Fibroblast of skin of left biceps (primary cell): ENCODE measurements around the gene RUSF1.
A peak's percentile ranks its signal among the peaks of the same experiment; 100 is the strongest.
"Not testable (repeated sequence)": the region's sequence is repeated elsewhere in the genome, so short reads cannot be mapped to it uniquely, and the experiment has no call there.

Experiments
- DNase-seq, 2 experiments: peaks; one replicate each; pipeline ENCODE4 v3.0.0-alpha.2; 2013; ENCODE audit warnings: low read depth in 2 of 2

RUSF1 gene

GRCh38 chr16:31487071-31487719 lies 21.0 kb downstream of the RUSF1 start:
- no peak for DNase-seq

DNA sequence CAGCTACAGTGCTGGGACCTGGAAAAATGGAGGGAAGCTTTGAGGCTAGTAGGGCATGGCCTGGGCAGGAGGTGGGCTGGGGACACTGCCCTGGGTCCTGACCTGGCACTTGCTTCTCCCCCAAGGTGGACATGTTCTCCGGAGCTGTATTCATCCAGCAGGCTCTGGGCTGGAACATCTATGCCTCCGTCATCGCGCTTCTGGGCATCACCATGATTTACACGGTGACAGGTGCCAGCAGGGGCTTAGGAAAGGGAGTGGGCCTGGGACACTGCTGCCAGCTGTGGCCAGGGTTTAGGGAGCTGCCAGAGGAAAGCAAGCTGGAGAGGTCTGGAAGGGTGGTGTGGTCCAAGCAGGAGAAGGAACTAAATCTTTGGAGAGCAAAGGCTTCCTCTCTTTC lies 22.1 kb downstream of the RUSF1 start:
- no peak for DNase-seq

DNA sequence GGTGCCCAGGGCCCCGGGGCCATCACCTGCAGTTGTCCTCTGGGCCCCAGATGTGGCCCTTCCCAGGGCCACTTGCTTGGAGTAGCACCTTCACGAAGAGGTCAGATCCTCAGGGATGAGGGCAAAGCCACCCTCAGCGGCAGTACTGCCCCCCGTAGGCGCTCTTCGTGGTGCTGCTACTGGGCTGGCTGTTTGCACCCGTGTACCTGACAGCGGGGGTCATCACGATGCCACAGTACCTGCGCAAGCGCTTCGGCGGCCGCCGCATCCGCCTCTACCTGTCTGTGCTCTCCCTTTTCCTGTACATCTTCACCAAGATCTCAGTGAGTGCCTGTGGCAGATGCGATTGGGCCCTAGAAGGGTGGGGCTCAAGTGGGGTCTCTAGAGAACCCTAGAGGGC lies 22.6 kb downstream of the RUSF1 start:
- no peak for DNase-seq

DNA sequence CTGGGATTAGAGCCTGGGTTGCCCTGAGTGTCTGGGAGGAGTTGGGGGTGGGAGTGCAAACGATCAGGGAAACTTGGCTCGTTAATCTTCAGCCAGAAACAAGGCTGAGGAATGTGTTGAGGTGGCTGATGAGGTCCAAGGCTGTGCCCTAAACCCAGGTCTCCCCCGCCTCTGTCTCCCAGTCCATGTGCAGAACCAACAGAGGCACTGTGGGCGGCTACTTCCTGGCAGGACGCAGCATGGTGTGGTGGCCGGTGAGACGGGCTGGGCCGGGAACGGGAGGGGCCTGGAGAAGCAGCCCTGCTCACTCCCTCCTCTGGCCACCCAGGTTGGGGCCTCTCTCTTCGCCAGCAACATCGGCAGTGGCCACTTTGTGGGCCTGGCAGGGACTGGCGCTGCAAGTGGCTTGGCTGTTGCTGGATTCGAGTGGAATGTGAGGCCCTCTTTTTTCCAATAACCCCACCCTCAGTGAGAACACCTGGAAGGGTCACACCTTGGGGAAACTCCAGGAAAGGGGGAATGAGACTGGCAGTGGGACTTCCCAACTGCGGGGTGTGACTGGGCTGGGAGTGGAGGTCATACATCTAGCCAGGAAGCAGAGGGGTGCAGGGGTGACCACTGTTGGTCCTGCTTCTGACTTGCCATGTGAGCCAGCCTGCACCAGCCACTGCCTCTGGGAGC lies 23.6 kb downstream of the RUSF1 start:
- no peak for DNase-seq

DNA sequence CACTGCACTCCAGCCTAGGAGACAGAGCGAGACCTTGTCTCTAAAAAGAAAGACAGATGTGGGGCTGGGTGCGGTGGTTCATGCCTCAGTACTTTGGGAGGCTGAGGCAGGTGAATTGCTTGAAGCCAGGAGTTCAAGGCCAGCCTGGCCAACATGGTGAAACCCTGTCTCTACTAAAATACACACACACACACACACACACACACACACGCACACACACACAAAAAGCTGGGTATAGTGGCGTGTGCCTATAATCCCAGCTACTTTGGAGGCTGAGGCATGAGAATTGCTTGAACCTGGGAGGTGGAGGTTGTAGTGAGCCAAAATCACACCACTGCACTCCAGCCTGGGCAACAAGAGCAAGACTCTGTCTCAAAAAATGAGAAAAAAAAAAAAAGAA lies 24.1 kb downstream of the RUSF1 start:
- DNase-seq = not testable (repeated sequence)

DNA sequence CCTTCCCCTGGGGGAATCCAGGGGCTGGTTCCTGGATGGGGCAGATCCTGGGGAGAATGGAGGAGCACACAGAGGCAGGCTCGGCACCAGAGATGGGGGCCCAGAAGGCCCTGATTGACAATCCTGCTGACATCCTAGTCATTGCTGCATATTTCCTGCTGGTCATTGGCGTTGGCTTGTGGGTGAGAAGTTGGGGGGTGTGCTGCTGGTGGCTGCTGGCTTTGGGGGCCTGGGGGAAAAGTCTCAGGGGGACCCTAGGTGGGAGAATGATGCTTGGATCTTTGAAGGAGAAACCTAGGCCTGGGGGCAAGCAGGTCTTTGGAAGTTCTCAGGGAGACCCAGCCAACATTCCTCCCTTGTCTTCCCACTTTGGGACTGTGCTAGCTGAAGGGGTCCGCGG lies 25.1 kb downstream of the RUSF1 start, which contains the start of gene SLC5A2:
Gene SLC5A2, plus strand, starts transcription at position 43 of the 400 bp plus-strand sequence. Its CDS starts 14 bp downstream, at position 57.
- DNase-seq = no peak

DNA sequence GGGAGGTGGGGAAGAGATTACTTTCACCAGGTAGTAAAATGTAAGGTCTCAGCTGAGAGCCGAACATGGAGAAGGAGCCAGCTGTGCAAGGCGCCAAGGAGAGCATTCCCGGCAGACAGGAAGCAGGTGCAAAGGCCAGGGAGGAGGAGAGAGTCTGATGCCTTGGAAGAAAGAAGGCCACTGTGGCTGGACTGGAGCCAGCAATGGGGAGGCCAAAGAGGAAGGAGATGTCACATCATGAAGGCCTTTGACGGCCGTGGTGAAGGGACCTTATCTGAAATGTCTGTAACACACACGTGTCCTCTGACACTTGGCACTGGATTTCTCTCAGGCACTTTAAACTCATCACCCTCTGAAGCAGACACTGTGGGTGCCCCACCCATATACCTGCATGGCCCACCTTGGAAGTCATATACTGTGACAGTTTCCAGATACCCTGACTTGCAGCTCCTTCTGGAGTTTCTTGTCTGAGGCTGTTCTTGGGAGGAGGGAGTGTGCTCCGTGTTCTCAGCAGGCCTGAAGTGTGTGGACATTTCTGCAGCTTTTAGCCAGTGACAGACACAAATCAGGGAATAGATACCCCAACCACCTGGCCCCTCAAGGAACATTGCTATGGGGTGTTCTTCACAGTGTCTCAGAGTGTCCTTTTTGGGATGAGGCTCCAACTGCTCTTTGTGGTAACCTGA lies 27.2 kb downstream of the RUSF1 start:
- no peak for DNase-seq

DNA sequence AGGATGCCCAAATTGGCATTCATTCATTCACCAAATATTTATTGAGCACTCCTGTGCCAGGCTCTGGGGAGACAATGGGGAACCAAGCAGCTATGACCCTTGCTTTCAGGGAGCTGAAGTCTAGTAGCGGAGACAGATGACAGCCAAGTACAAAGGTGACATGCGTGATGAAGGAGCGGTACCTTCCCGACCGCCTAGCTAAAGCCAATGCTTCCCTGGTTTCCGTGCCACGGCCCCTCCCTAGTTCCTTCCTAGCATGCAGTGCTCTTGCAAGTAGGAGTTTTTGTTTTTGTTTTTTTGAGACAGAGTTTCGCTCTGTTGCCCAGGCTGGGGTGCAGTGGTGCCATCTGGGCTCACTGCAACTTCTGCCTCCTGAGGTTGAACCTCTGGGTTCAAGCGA lies 28.4 kb downstream of the RUSF1 start:
- DNase-seq = no peak

GRCh38 chr16:31478956-31479355 lies 29.2 kb downstream of the RUSF1 start:
- no peak for DNase-seq

GRCh38 chr16:31477220-31478216 lies 30.7 kb downstream of the RUSF1 start:
- no peak for DNase-seq

DNA sequence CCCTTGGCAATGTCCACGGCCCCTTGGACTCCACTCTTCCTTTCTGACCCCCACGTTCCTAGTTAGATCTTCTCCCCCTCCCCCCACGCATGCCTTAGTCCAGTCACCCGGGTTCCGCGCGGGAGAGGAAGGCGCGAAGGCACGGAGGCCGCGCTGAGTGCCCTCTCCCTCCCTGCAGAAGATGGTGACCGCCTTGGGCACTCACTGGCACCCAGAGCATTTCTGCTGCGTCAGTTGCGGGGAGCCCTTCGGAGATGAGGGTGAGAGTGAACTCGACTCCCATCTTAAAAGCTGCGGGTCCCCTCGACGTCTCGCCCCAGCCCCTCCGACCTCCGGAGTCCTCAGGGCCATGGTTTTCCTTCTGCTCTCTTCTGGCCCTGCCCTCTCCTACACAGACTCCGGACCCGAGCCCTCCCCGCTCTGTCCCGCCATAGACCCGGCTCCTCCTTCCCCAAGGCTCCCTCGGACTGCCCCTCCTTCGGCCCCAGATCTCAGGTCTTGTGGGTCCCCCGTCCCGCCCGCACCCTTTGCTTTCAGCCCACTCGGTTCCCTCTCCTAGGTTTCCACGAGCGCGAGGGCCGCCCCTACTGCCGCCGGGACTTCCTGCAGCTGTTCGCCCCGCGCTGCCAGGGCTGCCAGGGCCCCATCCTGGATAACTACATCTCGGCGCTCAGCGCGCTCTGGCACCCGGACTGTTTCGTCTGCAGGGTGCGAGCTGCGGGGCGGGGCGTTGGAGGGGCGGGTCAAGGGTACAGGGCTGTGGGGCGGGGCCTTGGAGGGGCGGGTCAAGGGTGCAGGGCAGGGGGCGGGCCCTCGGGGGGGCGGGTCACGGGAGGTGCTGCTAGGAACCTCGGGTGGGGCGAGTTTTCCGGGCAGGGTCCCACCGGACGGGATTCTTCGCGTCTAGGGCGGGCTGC lies 31.6 kb downstream of the RUSF1 start:
- no peak for DNase-seq

- no peak for DNase-seq
Measured at GRCh38 chr16:31475946-31476302, 32.3 kb downstream of the RUSF1 start.

DNA sequence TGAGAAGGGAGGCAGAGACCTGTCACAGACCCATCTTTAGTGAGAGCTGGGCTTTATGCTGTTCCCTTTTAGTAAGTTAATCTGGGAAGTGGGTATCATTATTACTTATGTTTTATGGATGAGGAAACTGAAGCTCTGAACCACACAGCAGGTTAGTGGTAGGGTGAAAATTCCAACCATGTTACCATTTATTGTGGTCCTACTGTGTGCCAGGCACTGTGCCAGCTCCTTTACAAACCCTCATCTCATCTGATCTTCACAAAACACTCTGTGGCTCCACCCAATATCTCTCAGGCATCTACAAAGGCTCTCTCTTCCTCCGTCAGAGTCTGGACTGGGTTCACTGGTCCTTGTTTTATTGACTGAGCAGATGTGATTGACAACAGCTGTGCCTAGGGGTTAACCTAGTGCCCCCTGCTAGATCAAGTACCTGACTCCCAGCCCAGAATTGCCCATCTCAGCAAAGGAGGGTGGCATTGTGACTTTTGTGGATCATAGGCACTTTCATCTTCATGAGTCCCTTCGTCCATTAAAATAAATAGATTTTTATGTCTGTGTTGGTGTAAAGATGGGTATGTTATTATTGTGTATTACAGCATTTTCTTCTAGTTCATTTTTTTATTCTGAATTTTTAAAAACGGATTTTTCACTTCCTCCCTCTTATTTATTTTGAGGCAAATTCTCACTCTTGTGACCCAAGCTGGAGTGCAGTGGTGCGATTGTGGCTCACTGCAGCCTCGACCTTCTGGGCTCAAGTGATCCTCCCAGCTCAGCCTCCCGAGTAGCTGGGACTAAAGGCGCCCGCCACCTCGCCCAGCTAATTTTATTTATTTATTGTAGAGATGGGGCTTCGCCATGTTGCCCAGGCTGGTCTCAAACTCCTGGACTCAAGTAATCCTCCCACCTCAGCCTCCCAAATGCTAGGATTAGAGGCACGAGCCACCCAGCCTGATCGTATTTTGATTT lies 33.1 kb downstream of the RUSF1 start:
- DNase-seq = no peak

DNA sequence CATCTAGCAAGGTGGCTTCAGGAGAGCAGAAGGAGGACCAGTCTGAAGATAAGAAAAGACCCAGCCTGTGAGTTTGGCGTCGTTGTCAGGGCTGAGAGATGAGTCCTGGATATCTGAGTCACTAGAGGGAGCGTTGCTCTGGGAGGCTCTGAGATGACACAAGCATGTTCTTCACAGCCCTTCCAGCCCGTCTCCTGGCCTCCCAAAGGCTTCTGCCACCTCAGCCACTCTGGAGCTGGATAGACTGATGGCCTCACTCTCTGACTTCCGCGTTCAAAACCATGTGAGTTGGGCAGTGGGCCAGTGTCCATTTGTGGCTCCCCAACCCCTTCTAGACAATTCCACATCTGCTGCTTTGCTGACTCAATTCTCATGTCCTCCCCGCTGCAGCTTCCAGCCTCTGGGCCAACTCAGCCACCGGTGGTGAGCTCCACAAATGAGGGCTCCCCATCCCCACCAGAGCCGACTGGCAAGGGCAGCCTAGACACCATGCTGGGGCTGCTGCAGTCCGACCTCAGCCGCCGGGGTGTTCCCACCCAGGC lies 33.9 kb downstream of the RUSF1 start:
- no peak for DNase-seq

DNA sequence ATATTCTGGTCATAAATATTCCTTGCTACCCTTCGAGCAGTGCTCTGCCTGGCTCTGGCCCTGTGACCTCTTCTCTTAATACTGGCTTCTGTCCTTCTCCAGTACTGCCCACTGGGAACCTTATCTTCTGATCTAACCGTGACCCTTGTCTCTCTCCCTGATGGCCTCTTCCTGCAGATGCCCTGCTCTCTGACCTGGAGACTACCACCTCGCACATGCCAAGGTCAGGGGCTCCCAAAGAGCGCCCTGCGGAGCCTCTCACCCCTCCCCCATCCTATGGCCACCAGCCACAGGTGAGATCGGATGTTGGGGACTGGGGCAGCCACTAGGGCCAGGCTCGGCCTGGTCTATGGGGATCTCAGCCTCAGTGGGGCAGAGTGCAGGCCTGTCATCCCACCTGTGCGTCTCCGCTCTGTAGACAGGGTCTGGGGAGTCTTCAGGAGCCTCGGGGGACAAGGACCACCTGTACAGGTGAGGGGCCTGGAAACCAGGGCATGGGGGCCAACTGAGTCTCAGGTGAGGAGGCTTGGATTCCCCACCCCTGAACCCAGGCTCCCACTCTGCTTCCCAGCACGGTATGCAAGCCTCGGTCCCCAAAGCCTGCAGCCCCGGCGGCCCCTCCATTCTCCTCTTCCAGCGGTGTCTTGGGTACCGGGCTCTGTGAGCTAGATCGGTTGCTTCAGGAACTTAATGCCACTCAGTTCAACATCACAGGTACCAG lies 34.8 kb downstream of the RUSF1 start:
- DNase-seq = no peak

GRCh38 chr16:31472709-31473203 lies 35.4 kb downstream of the RUSF1 start:
- peak; percentile 83 to 85 for DNase-seq

DNA sequence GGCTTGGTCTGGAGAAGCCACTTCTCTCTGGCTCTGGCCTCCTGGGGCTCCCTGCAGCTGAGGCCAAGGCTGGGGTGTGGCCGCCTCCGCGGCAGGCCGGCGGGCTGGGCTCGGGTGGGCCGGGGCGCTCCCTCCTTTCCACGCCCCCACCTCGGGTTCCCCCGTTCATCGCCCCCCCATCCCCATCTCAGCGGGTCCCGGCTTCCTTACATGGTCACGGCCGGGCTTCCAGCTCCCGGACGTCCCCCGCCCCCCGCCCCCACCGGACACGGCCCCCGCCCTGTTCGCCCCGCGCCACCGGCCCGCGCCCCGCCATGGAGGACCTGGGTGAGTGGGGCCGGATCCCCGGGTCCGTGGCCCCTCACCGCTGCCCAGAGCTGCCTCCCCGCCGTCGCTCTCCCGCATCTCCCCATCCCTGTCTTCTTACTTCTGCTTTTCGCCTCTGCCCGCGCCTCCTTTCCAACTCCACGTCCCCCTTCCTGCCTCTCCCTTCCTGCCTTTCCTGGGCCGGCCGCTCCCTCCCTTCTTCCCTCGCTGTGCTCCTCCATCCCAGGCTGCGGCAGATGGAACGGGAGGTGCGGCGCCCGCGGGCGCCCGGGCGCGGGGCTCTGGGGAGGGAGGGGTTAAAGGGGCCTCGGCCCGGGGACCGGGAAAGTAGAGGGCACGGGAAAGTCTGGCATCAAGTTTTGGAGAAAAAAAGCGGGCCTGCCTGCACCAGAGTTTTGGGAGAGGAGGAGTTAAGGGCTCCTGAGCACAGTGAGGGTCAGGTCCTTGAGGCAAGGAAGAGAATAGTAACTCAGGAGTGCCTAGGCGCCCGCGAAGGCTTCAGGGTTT lies 36.1 kb downstream of the RUSF1 start, which contains the start of gene TGFB1I1:
Gene TGFB1I1, plus strand, starts transcription at position 278 of the 834 bp plus-strand sequence. Its CDS starts 37 bp downstream, at position 315.
- DNase-seq = peak; percentile 69 to 73
